ENCODE measurements around the gene ECI1. TPM values are rescaled to one million over a fixed set of nuclear protein-coding genes. Genes with fewer than 3 reads are reported as not detected.

Gene ECI1
- total and polyA plus RNA-seq, 2 of the 4 experiments (the other 2 are of a cell fraction) = 20.3 to 30.1 TPM

- TF ChIP-seq USF2 (IDR thresholded peaks at IDR 0.05; ENCODE audit: low read depth, low read length) = no peak
These were observed 55.8 kb downstream of the ECI1 start (continued) for GRCh38 chr16:2195322-2196161.

DNA sequence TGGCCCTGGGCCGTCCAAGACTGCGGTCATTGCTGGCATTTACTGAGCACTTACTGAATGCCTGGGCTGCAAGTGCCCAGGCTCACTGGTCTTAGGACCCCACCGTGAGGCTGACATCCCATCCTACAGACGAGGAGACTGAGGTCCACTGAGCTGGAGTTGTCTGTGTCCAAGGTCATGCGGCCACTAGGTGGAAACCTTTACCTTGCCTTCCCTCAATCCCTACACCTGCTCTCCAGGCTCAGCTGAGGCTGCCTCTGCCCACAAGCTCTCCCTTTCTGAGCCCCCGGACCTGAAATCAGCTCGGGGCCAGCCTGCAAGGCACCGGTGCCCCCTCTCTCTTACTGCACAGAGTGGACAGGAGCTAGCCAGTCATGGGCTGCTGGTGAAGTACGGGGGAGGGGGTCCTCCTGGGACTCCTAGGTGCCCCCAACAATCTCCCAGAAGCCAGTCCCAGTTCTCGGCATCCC is 56.5 kb downstream of the ECI1 start:
- BruUV-seq (replicated peaks) = no TSS peak
- H3K56ac ChIP-seq (ENCODE audit: extremely low read depth, insufficient read depth, low read length) = no peak overlapping the region
- WGBS, 2 experiments (ENCODE audit: extremely low coverage in 2 of 2, insufficient read length in 1 of 2) = 39% methylated on average over 3 of the region's 10 CpGs; no CpG with 5 or more reads in 1 of the 2 experiments
- in situ Hi-C loops (cut with MboI; ENCODE audit: low sequenced_read_pairs) (no loop called here), dilution Hi-C loops (cut with HindIII; ENCODE audit: low sequenced_read_pairs, unreplicated experiment) (no loop called here), intact Hi-C loops (cut with micrococcal nuclease) (no loop called here)
- no peaks in the 10 kb centered on the region for H3K9me3 ChIP-seq (ENCODE audit: control insufficient read depth, insufficient read depth, low read length)
- no peak overlapping the region for H2BK15ac ChIP-seq (ENCODE audit: low read depth, low read length)
- H2BK120ac ChIP-seq (ENCODE audit: low read depth, low read length) = no peak overlapping the region
- ChIA-PET CTCF (no interaction called here), POLR2A (ENCODE audit: unreplicated experiment) (no interaction called here)
- no peaks in the 10 kb centered on the region for H3K9me1 ChIP-seq (ENCODE audit: insufficient read depth, low read length)
- H2AFZ ChIP-seq (replicated peaks; ENCODE audit: low read length, poor library complexity) = no peak overlapping the region
- H3K4me1 ChIP-seq (ENCODE audit: control insufficient read depth, insufficient read depth, low read length) = no peaks in the 10 kb centered on the region
- peaks cover 59% of the 10 kb centered on the region for H3K27me3 ChIP-seq (ENCODE audit: control insufficient read depth, insufficient read depth, low read length)
- H3K14ac ChIP-seq (replicated peaks; ENCODE audit: low read depth, low read length) = no peak overlapping the region
- DNase-seq = peak; percentile 39
- no peak overlapping the region for H3K23ac ChIP-seq (ENCODE audit: low read depth, low read length)
- H3K4me2 ChIP-seq (ENCODE audit: low read depth, low read length) = no peak overlapping the region
- H4K20me1 ChIP-seq (ENCODE audit: insufficient read depth, low read length) = no peaks in the 10 kb centered on the region; the same call in 1 of the 2 replicates
- no peaks in the 10 kb centered on the region for H3K36me3 ChIP-seq (ENCODE audit: control insufficient read depth, insufficient read depth, low read length)
- H4K91ac ChIP-seq (ENCODE audit: insufficient read depth, low read depth, low read length) = no peak overlapping the region
- no peak overlapping the region for H4K8ac ChIP-seq (ENCODE audit: low read depth in 2 of 2, low read length in 2 of 2)
- no peak for ATAC-seq (ENCODE audit: low read depth)
- no peak overlapping the region for H3K27ac ChIP-seq (ENCODE audit: insufficient read depth, low read length)
- H3K9ac ChIP-seq (ENCODE audit: low read depth, low read length) = no peak overlapping the region
- H2AK9ac ChIP-seq (replicated peaks; ENCODE audit: low read depth, low read length, poor library complexity) = no peak overlapping the region
- no peak overlapping the region for H2BK20ac ChIP-seq (ENCODE audit: low read depth, low read length)
- H4K5ac ChIP-seq (ENCODE audit: low read depth, low read length) = no peak overlapping the region
- H2BK5ac ChIP-seq (ENCODE audit: low read depth, low read length, poor library complexity, severe bottlenecking) = no peak overlapping the region
- TF ChIP-seq RCOR1 (IDR thresholded peaks at IDR 0.05; ENCODE audit: insufficient replicate concordance, low read length) (peak; percentile 17), MXI1 (IDR thresholded peaks at IDR 0.05; ENCODE audit: borderline replicate concordance, low read depth, low read length) (no peak), CTCF (conservative IDR thresholded peaks at IDR 0.05; ENCODE audit: low read depth, low read length) (peak; percentile 34; the same call in 1 of the 2 replicates), BHLHE40 (IDR thresholded peaks at IDR 0.05; ENCODE audit: low read depth, low read length) (no peak), RAD21 (IDR thresholded peaks at IDR 0.05; ENCODE audit: low read length) (peak; percentile 52), SMC3 (IDR thresholded peaks at IDR 0.05; ENCODE audit: low read depth, low read length) (0 out of 2 replicates have a peak, but pooled peaks have one; percentile 21)
- H3K18ac ChIP-seq (ENCODE audit: low read depth, low read length) = no peak overlapping the region
- H3K4ac ChIP-seq (ENCODE audit: low read depth, low read length) = no peak overlapping the region
- no peak overlapping the region for H2AK5ac ChIP-seq (ENCODE audit: low read depth, low read length)
- H3K79me1 ChIP-seq (ENCODE audit: low read depth in 1 of 2, low read length in 2 of 2) = no peaks in the 10 kb centered on the region
- no peak overlapping the region for H3K4me3 ChIP-seq (ENCODE audit: insufficient read depth, low read depth, low read length)

Data from IMR-90 (cell line).